Renal cortical epithelial cell (primary cell): ENCODE measurements around the gene NAA11. TPM values are rescaled to one million over a fixed set of nuclear protein-coding genes. Genes with fewer than 3 reads are reported as not detected.

Source experiments
- total RNA-seq: library from RNA; depleted of rRNA; stranded (reverse); fragments of >200 nt; gene quantifications from 2 replicates; pipeline ENCODE4 v1.2.3, GENCODE V29; 2014

The NAA11 gene
- total RNA-seq, 1 donor from 2014 or later, result not detected

Other genes with a start within 250 kb of the NAA11 start
- gene GK2, start 82.2 kb upstream of the NAA11 start, total RNA-seq, result not detected in 2 replicates